Liver (tissue), 9 donors: ENCODE results near the gene BMP7. TPM values are rescaled to one million over a fixed set of nuclear protein-coding genes. Genes with fewer than 3 reads are reported as not detected.

ENCODE experiments used
- DNase-seq: peaks from one replicate; pipeline ENCODE4 v3.0.0-alpha.2; 2017; ENCODE audit warnings: low spot score
- H3K27ac ChIP-seq, 2 donors: one replicate each; pipeline ENCODE4 v1.7.0; 2013; ENCODE audit warnings: inconsistent platforms in 2 of 2, low read length in 2 of 2, control low read depth in 1 of 2, low read depth in 1 of 2, mild to moderate bottlenecking in 1 of 2
- H3K27me3 ChIP-seq, 4 donors: one replicate each; pipeline versions ENCODE4 v1.6.1 to v1.7.0; 2013; ENCODE audit warnings: low read length in 3 of 4, inconsistent platforms in 1 of 4, mild to moderate bottlenecking in 1 of 4, moderate library complexity in 1 of 4; ENCODE audit not compliant: control insufficient read depth in 4 of 4, insufficient read depth in 4 of 4
- H3K36me3 ChIP-seq, 4 donors: one replicate each; pipeline versions ENCODE4 v1.6.1 to v1.7.0; 2013; ENCODE audit warnings: low read length in 3 of 4, mild to moderate bottlenecking in 3 of 4, low read depth in 1 of 4, moderate library complexity in 1 of 4; ENCODE audit not compliant: control insufficient read depth in 4 of 4, insufficient read depth in 3 of 4
- H3K4me1 ChIP-seq, 4 donors: one replicate each; pipeline versions ENCODE4 v1.6.1 to v1.7.0; 2013; ENCODE audit warnings: low read length in 3 of 4, mild to moderate bottlenecking in 3 of 4, moderate library complexity in 1 of 4; ENCODE audit not compliant: control insufficient read depth in 4 of 4, insufficient read depth in 4 of 4
- H3K4me3 ChIP-seq, 3 donors: one replicate each; pipeline versions ENCODE4 v1.6.1 to v1.7.0; 2013; ENCODE audit warnings: low read length in 3 of 3, control low read depth in 1 of 3, low read depth in 1 of 3, mild to moderate bottlenecking in 1 of 3
- H3K9ac ChIP-seq, 2 donors: one replicate each; pipeline ENCODE4 v1.7.0; 2013; ENCODE audit warnings: low read length in 2 of 2, mild to moderate bottlenecking in 2 of 2, moderate library complexity in 2 of 2, control low read depth in 1 of 2, low read depth in 1 of 2
- H3K9me3 ChIP-seq, 4 donors: one replicate each; pipeline versions ENCODE4 v1.6.1 to v1.7.0; 2013; ENCODE audit warnings: low read length in 3 of 4; ENCODE audit not compliant: control insufficient read depth in 4 of 4
- ATF3 ChIP-seq: IDR thresholded peaks from 2 replicates; pipeline ENCODE4 v1.6.1; 2016; ENCODE audit warnings: antibody characterized with exemption
- EGR1 ChIP-seq, 2 donors: IDR thresholded peaks; 2 replicates each; pipeline ENCODE4 v1.6.1; 2016 to 2018; ENCODE audit warnings: antibody characterized with exemption in 2 of 2, low read depth in 2 of 2
- FOXA1 ChIP-seq: IDR thresholded peaks from 2 replicates; pipeline ENCODE4 v1.6.1; 2016; ENCODE audit warnings: antibody characterized with exemption
- GABPA ChIP-seq, 2 donors: IDR thresholded peaks in 1 of 2; conservative IDR thresholded peaks in 1 of 2; 2 replicates each; pipeline ENCODE4 v1.6.1; 2016; ENCODE audit warnings: antibody characterized with exemption in 2 of 2, mild to moderate bottlenecking in 1 of 2, moderate library complexity in 1 of 2
- HNF4A ChIP-seq, 2 donors: conservative IDR thresholded peaks; 2 replicates each; pipeline ENCODE4 v1.6.1; 2016; ENCODE audit warnings: antibody characterized with exemption in 2 of 2, mild to moderate bottlenecking in 2 of 2
- HNF4G ChIP-seq: IDR thresholded peaks from 2 replicates; pipeline ENCODE4 v1.6.1; 2016; ENCODE audit warnings: antibody characterized with exemption
- JUND ChIP-seq, 2 donors: IDR thresholded peaks; 2 replicates each; pipeline ENCODE4 v1.6.1; 2016; ENCODE audit warnings: antibody characterized with exemption in 2 of 2
- MAX ChIP-seq: IDR thresholded peaks from 2 replicates; pipeline ENCODE4 v1.6.1; 2016; ENCODE audit warnings: antibody characterized with exemption
- REST ChIP-seq: IDR thresholded peaks from 2 replicates; pipeline ENCODE4 v1.6.1; 2016; ENCODE audit warnings: antibody characterized with exemption, mild to moderate bottlenecking
- RXRA ChIP-seq, 2 donors: IDR thresholded peaks; 2 replicates each; pipeline ENCODE4 v1.6.1; 2017 to 2018; ENCODE audit warnings: antibody characterized with exemption in 2 of 2, mild to moderate bottlenecking in 1 of 2
- SP1 ChIP-seq: IDR thresholded peaks from 2 replicates; pipeline ENCODE4 v1.6.1; 2018; ENCODE audit warnings: antibody characterized with exemption, mild to moderate bottlenecking
- TAF1 ChIP-seq: conservative IDR thresholded peaks from 2 replicates; pipeline ENCODE4 v1.6.1; 2016; ENCODE audit warnings: antibody characterized with exemption, mild to moderate bottlenecking
- YY1 ChIP-seq: IDR thresholded peaks from 2 replicates; pipeline ENCODE4 v1.6.1; 2016; ENCODE audit warnings: antibody characterized with exemption, mild to moderate bottlenecking
- ZBTB33 ChIP-seq: IDR thresholded peaks from 2 replicates; pipeline ENCODE4 v1.6.1; 2016; ENCODE audit warnings: antibody characterized with exemption
- WGBS: extraction: QIAGEN DNeasy Blood & Tissue Kit; methylation state at CpG from one replicate; pipeline ENCODE4 v1.1.7; 2013; 5-methylcytosine and 5-hydroxymethylcytosine counted together
- polyA plus RNA-seq, 2 donors: library from polyadenylated mRNA; stranded (reverse) in 1 of 2; unstranded in 1 of 2; fragments of 200-250 nt in 1 of 2; fragments of >200 nt in 1 of 2; fragmentation: Nextera tagmentation in 1 of 2; extraction: Ambion mirVana in 1 of 2; gene quantifications; one replicate each; pipeline versions ENCODE4 v1.2.1 to v1.2.3, GENCODE V29; 2013 to 2015
- total RNA-seq, 2 donors: library from RNA; depleted of rRNA; stranded (reverse); fragments of >200 nt; gene quantifications; one replicate each; pipeline ENCODE4 v1.2.3, GENCODE V29; 2014
- donor health status: healthy.
- donor health status: healthy.
- donor health status: healthy.
- donor health status: healthy.
- donor health status: healthy.

BMP7 gene
- total and polyA plus RNA-seq, 4 donors, result not detected

GRCh38 chr20:57188056-57188455 lies 78.4 kb downstream of the BMP7 start:
- H3K9ac ChIP-seq, result no peak overlapping the region
- no peak for TF ChIP-seq GABPA (IDR thresholded peaks at IDR 0.05 in 1 of 2, conservative IDR thresholded peaks at IDR 0.05 in 1 of 2)
- no peaks in the 10 kb centered on the region for H3K9me3 ChIP-seq
- no peaks in the 10 kb centered on the region for H3K4me1 ChIP-seq
- no peak overlapping the region for H3K4me3 ChIP-seq
- WGBS, result 95% methylated on average over 9 of the region's 9 CpGs
- DNase-seq, result no peak
- H3K27ac ChIP-seq, result no peak overlapping the region
- H3K36me3 ChIP-seq, result no peaks in the 10 kb centered on the region
- H3K27me3 ChIP-seq, result no peaks in the 10 kb centered on the region

GRCh38 chr20:57187068-57187634 lies 79.3 kb downstream of the BMP7 start:
- no peak overlapping the region for H3K4me3 ChIP-seq
- 95% methylated on average over 4 of the region's 4 CpGs for WGBS
- TF ChIP-seq MAX (no peak), HNF4A (conservative IDR thresholded peaks at IDR 0.05) (no peak)
- H3K9ac ChIP-seq, result no peak overlapping the region
- no peak for DNase-seq
- H3K9me3 ChIP-seq, result no peaks in the 10 kb centered on the region
- H3K27me3 ChIP-seq, result peaks cover 0 to 2% (median 0%) of the 10 kb centered on the region in 4 donors
- no peaks in the 10 kb centered on the region for H3K36me3 ChIP-seq
- no peaks in the 10 kb centered on the region for H3K4me1 ChIP-seq
- no peak overlapping the region for H3K27ac ChIP-seq

GRCh38 chr20:57186192-57186591 lies 80.2 kb downstream of the BMP7 start:
- DNase-seq, result no peak
- Histone ChIP-seq H3K4me3 (no peak overlapping the region), H3K4me1 (no peaks in the 10 kb centered on the region), H3K27ac (no peak overlapping the region), H3K36me3 (no peaks in the 10 kb centered on the region), H3K27me3 (peaks cover 0 to 5% (median 0%) of the 10 kb centered on the region in 4 donors), H3K9me3 (no peaks in the 10 kb centered on the region), H3K9ac (no peak overlapping the region)
- TF ChIP-seq EGR1 (IDR thresholded peaks at IDR 0.05; ENCODE audit: low read depth in 2 of 2) (no peak), JUND (IDR thresholded peaks at IDR 0.05) (no peak), RXRA (IDR thresholded peaks at IDR 0.05) (no peak), ZBTB33 (no peak), ATF3 (no peak)
- WGBS, result 88% methylated on average over 8 of the region's 8 CpGs

GRCh38 chr20:57185188-57185743 lies 81.2 kb downstream of the BMP7 start:
- Histone ChIP-seq H3K4me1 (no peaks in the 10 kb centered on the region), H3K4me3 (no peak overlapping the region), H3K36me3 (no peaks in the 10 kb centered on the region), H3K27ac (no peak overlapping the region), H3K27me3 (peaks cover 0 to 5% (median 0%) of the 10 kb centered on the region in 4 donors), H3K9ac (no peak overlapping the region), H3K9me3 (no peaks in the 10 kb centered on the region)
- no peak for DNase-seq
- 79% methylated on average over 3 of the region's 3 CpGs for WGBS
- TF ChIP-seq MAX (no peak), FOXA1 (no peak), YY1 (no peak), HNF4A (conservative IDR thresholded peaks at IDR 0.05) (no peak), TAF1 (no peak), GABPA (IDR thresholded peaks at IDR 0.05 in 1 of 2, conservative IDR thresholded peaks at IDR 0.05 in 1 of 2) (no peak), EGR1 (IDR thresholded peaks at IDR 0.05; ENCODE audit: low read depth in 2 of 2) (no peak), ZBTB33 (no peak), REST (no peak), SP1 (no peak), HNF4G (no peak)
